Measurements from ENCODE around the gene HVCN1. TPM values are rescaled to one million over a fixed set of nuclear protein-coding genes. Genes with fewer than 3 reads are reported as not detected.

Gene HVCN1
- polyA plus RNA-seq, 2 of the 4 experiments (the other 2 are of a cell fraction), result 0.34 to 1.1 TPM

DNA sequence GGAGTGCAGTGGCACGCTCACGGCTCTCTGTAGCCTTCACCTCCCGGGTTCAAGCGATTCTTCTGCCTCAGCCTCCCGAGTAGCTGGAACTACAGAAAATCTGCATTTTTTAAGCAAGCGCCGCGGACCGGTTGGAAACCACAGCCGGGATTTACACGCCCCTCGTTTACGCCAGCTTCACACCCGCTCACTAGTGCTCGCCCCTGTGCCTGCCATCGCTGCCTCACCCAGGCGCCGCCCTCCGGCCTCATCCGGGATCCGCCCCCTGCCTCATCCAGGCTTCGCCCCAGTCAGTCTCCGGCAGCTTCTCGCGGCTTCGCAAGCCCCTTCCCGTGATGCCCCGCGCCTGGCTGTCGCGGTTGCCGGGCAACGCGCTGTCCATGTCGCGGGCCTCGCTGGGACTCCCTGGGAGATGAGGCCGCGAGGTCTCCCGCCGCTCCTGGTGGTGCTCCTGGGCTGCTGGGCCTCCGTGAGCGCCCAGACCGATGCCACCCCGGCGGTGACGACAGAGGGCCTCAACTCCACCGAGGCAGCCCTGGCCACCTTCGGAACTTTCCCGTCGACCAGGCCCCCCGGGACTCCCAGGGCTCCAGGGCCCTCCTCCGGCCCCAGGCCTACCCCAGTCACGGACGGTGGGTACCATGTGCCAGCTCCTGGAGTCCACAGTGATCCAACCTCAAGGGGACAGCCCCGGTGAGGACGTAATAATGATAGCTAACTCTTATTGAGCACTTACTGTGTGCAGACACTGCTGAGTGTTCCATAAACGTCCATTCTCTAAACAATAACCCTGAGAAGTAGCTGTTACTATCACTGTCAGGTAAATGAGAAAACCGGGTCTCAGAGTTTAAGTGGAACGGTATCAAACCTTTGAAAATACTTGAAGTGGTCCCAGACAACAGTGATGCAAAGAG lies 74.9 kb downstream of the HVCN1 start, which contains the start of gene TCTN1 (continued):
- TF ChIP-seq EHMT2 (IDR thresholded peaks at IDR 0.05; ENCODE audit: low read depth) (no peak), MAZ (IDR thresholded peaks at IDR 0.05; ENCODE audit: borderline replicate concordance, low read depth, low read length) (no peak), HOXB5 (CRISPR knock-in tag; IDR thresholded peaks at IDR 0.05) (no peak), GATA3 (IDR thresholded peaks at IDR 0.05; ENCODE audit: borderline replicate concordance) (no peak), FOXS1 (CRISPR knock-in tag; IDR thresholded peaks at IDR 0.05) (no peak), CEBPB (IDR thresholded peaks at IDR 0.05) (no peak), POLR2AphosphoS2 (conservative IDR thresholded peaks at IDR 0.05; ENCODE audit: low read length) (no peak), ZNF302 (CRISPR knock-in tag; IDR thresholded peaks at IDR 0.05) (no peak), NFE2L2 (conservative IDR thresholded peaks at IDR 0.05; ENCODE audit: low read length) (no peak), POLR2A (IDR thresholded peaks at IDR 0.05; ENCODE audit: low read length) (peak; percentile 86), BHLHE40 (IDR thresholded peaks at IDR 0.05; ENCODE audit: low read depth, low read length) (no peak), MYC (IDR thresholded peaks at IDR 0.05; ENCODE audit: borderline replicate concordance, low read length) (peak; percentile 63), RFX5 (IDR thresholded peaks at IDR 0.05) (no peak), KDM5A (IDR thresholded peaks at IDR 0.05) (no peak), CBX2 (IDR thresholded peaks at IDR 0.05; ENCODE audit: borderline replicate concordance, low read depth) (no peak), HOXA7 (CRISPR knock-in tag; IDR thresholded peaks at IDR 0.05) (no peak), FOSB (CRISPR knock-in tag; IDR thresholded peaks at IDR 0.05) (no peak), EHF (CRISPR knock-in tag; IDR thresholded peaks at IDR 0.05) (0 out of 2 replicates have a peak, but pooled peaks have one; percentile 16), NR3C1 (IDR thresholded peaks at IDR 0.05) (no peak), CHD4 (IDR thresholded peaks at IDR 0.05; ENCODE audit: borderline replicate concordance) (no peak), CBX8 (IDR thresholded peaks at IDR 0.05) (no peak), RAD21 (conservative IDR thresholded peaks at IDR 0.05 in 1 of 2, IDR thresholded peaks at IDR 0.05 in 1 of 2) (no peak; a peak in 1 of 5 replicates), RARB (CRISPR knock-in tag; IDR thresholded peaks at IDR 0.05) (no peak)
- TF ChIP-seq, protein P1, sequence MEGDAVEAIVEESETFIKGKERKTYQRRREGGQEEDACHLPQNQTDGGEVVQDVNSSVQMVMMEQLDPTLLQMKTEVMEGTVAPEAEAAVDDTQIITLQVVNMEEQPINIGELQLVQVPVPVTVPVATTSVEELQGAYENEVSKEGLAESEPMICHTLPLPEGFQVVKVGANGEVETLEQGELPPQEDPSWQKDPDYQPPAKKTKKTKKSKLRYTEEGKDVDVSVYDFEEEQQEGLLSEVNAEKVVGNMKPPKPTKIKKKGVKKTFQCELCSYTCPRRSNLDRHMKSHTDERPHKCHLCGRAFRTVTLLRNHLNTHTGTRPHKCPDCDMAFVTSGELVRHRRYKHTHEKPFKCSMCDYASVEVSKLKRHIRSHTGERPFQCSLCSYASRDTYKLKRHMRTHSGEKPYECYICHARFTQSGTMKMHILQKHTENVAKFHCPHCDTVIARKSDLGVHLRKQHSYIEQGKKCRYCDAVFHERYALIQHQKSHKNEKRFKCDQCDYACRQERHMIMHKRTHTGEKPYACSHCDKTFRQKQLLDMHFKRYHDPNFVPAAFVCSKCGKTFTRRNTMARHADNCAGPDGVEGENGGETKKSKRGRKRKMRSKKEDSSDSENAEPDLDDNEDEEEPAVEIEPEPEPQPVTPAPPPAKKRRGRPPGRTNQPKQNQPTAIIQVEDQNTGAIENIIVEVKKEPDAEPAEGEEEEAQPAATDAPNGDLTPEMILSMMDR (IDR thresholded peaks at IDR 0.05), result no peak
- TF ChIP-seq, protein P2, sequence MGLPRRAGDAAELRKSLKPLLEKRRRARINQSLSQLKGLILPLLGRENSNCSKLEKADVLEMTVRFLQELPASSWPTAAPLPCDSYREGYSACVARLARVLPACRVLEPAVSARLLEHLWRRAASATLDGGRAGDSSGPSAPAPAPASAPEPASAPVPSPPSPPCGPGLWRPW (IDR thresholded peaks at IDR 0.05), result no peak
- TF ChIP-seq, protein P3, sequence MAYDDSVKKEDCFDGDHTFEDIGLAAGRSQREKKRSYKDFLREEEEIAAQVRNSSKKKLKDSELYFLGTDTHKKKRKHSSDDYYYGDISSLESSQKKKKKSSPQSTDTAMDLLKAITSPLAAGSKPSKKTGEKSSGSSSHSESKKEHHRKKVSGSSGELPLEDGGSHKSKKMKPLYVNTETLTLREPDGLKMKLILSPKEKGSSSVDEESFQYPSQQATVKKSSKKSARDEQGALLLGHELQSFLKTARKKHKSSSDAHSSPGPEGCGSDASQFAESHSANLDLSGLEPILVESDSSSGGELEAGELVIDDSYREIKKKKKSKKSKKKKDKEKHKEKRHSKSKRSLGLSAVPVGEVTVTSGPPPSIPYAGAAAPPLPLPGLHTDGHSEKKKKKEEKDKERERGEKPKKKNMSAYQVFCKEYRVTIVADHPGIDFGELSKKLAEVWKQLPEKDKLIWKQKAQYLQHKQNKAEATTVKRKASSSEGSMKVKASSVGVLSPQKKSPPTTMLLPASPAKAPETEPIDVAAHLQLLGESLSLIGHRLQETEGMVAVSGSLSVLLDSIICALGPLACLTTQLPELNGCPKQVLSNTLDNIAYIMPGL (CRISPR knock-in tag; IDR thresholded peaks at IDR 0.05; ENCODE audit: borderline replicate concordance), result no peak
- TF ChIP-seq, protein P4, sequence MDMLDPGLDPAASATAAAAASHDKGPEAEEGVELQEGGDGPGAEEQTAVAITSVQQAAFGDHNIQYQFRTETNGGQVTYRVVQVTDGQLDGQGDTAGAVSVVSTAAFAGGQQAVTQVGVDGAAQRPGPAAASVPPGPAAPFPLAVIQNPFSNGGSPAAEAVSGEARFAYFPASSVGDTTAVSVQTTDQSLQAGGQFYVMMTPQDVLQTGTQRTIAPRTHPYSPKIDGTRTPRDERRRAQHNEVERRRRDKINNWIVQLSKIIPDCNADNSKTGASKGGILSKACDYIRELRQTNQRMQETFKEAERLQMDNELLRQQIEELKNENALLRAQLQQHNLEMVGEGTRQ (IDR thresholded peaks at IDR 0.05), result no peak
- TF ChIP-seq, protein P5, sequence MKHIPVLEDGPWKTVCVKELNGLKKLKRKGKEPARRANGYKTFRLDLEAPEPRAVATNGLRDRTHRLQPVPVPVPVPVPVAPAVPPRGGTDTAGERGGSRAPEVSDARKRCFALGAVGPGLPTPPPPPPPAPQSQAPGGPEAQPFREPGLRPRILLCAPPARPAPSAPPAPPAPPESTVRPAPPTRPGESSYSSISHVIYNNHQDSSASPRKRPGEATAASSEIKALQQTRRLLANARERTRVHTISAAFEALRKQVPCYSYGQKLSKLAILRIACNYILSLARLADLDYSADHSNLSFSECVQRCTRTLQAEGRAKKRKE (CRISPR knock-in tag; IDR thresholded peaks at IDR 0.05; ENCODE audit: low read depth), result no peak
- TF ChIP-seq, protein P6, sequence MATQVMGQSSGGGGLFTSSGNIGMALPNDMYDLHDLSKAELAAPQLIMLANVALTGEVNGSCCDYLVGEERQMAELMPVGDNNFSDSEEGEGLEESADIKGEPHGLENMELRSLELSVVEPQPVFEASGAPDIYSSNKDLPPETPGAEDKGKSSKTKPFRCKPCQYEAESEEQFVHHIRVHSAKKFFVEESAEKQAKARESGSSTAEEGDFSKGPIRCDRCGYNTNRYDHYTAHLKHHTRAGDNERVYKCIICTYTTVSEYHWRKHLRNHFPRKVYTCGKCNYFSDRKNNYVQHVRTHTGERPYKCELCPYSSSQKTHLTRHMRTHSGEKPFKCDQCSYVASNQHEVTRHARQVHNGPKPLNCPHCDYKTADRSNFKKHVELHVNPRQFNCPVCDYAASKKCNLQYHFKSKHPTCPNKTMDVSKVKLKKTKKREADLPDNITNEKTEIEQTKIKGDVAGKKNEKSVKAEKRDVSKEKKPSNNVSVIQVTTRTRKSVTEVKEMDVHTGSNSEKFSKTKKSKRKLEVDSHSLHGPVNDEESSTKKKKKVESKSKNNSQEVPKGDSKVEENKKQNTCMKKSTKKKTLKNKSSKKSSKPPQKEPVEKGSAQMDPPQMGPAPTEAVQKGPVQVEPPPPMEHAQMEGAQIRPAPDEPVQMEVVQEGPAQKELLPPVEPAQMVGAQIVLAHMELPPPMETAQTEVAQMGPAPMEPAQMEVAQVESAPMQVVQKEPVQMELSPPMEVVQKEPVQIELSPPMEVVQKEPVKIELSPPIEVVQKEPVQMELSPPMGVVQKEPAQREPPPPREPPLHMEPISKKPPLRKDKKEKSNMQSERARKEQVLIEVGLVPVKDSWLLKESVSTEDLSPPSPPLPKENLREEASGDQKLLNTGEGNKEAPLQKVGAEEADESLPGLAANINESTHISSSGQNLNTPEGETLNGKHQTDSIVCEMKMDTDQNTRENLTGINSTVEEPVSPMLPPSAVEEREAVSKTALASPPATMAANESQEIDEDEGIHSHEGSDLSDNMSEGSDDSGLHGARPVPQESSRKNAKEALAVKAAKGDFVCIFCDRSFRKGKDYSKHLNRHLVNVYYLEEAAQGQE (IDR thresholded peaks at IDR 0.05), result peak; percentile 81
- TF ChIP-seq, protein P7, sequence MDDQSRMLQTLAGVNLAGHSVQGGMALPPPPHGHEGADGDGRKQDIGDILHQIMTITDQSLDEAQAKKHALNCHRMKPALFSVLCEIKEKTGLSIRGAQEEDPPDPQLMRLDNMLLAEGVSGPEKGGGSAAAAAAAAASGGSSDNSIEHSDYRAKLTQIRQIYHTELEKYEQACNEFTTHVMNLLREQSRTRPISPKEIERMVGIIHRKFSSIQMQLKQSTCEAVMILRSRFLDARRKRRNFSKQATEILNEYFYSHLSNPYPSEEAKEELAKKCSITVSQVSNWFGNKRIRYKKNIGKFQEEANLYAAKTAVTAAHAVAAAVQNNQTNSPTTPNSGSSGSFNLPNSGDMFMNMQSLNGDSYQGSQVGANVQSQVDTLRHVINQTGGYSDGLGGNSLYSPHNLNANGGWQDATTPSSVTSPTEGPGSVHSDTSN (IDR thresholded peaks at IDR 0.05), result no peak
